Ishikawa (cell line): ENCODE results near the gene KIAA0513.

Experiments used
- CEBPB ChIP-seq: IDR thresholded peaks from 2 replicates; pipeline ENCODE4 v1.6.1; 2012
- CREB1 ChIP-seq: IDR thresholded peaks from 2 replicates; pipeline ENCODE4 v1.6.1; 2012; ENCODE audit warnings: low read depth
- EGR1 ChIP-seq: IDR thresholded peaks from 2 replicates; pipeline ENCODE4 v1.6.1; 2012
- EP300 ChIP-seq: IDR thresholded peaks from 2 replicates; pipeline ENCODE4 v1.6.1; 2012; ENCODE audit warnings: borderline replicate concordance
- FOXM1 ChIP-seq: IDR thresholded peaks from 2 replicates; pipeline ENCODE4 v1.6.1; 2012; ENCODE audit warnings: low read depth, borderline replicate concordance
- MAX ChIP-seq: IDR thresholded peaks from 2 replicates; pipeline ENCODE4 v1.6.1; 2012
- NFIC ChIP-seq: IDR thresholded peaks from 2 replicates; pipeline ENCODE4 v1.6.1; 2012
- RAD21 ChIP-seq: IDR thresholded peaks from 2 replicates; pipeline ENCODE4 v1.6.1; 2012; ENCODE audit warnings: low read depth
- REST ChIP-seq: IDR thresholded peaks from 2 replicates; pipeline ENCODE4 v1.6.1; 2012; ENCODE audit warnings: low read depth, mild to moderate bottlenecking
- TAF1 ChIP-seq: IDR thresholded peaks from 2 replicates; pipeline ENCODE4 v1.6.1; 2012; ENCODE audit warnings: low read depth, mild to moderate bottlenecking
- TCF12 ChIP-seq: IDR thresholded peaks from 2 replicates; pipeline ENCODE4 v1.6.1; 2012; ENCODE audit warnings: low read depth
- TEAD4 ChIP-seq: IDR thresholded peaks from 2 replicates; pipeline ENCODE4 v1.6.1; 2012
- USF1 ChIP-seq: IDR thresholded peaks from 2 replicates; pipeline ENCODE4 v1.6.1; 2012
- YY1 ChIP-seq: IDR thresholded peaks from 2 replicates; pipeline ENCODE4 v1.6.1; 2012; ENCODE audit warnings: low read depth
- ZBTB7A ChIP-seq: IDR thresholded peaks from 2 replicates; pipeline ENCODE4 v1.6.1; 2012; ENCODE audit warnings: low read depth

Gene KIAA0513

GRCh38 chr16:85136213-85136701 is 108.7 kb downstream of the KIAA0513 start:
- no peak for TF ChIP-seq USF1
- no peak for TF ChIP-seq ZBTB7A
- TF ChIP-seq FOXM1 = no peak
- no peak for TF ChIP-seq TCF12
- TF ChIP-seq REST = no peak
- TF ChIP-seq MAX = no peak
- no peak for TF ChIP-seq YY1
- no peak for TF ChIP-seq EGR1
- TF ChIP-seq TEAD4 = no peak
- TF ChIP-seq TAF1 = no peak
- TF ChIP-seq NFIC = no peak
- no peak for TF ChIP-seq CEBPB
- no peak for TF ChIP-seq RAD21
- no peak for TF ChIP-seq CREB1
- no peak for TF ChIP-seq EP300

GRCh38 chr16:85136702-85137322 is 109.2 kb downstream of the KIAA0513 start:
- TF ChIP-seq RAD21 (0 out of 2 replicates have a peak, but pooled peaks have one; percentile 3), REST (no peak), EGR1 (no peak), NFIC (peak; percentile 65; the same call in 1 of the 2 replicates), EP300 (peak; percentile 90), TEAD4 (peak; percentile 25; the same call in 1 of the 2 replicates), TAF1 (no peak), CREB1 (no peak), MAX (peak; percentile 85), TCF12 (no peak; the same call in 1 of the 2 replicates), CEBPB (no peak), USF1 (peak; percentile 92), YY1 (peak; percentile 6; the same call in 1 of the 2 replicates), FOXM1 (peak; percentile 62; the same call in 1 of the 2 replicates), ZBTB7A (no peak)

GRCh38 chr16:85137323-85138072 is 109.9 kb downstream of the KIAA0513 start:
- TF ChIP-seq TCF12 (peak; percentile 95), ZBTB7A (peak; percentile 74; the same call in 1 of the 2 replicates), EGR1 (0 out of 2 replicates have a peak, but pooled peaks have one; percentile 22), RAD21 (no peak), CREB1 (no peak), MAX (no peak; the same call in none of the 2 replicates), YY1 (no peak), USF1 (peak; percentile 94), FOXM1 (0 out of 2 replicates have a peak, but pooled peaks have one; percentile 24), EP300 (peak; percentile 78), TAF1 (peak; percentile 50; the same call in 1 of the 2 replicates), CEBPB (peak; percentile 81), TEAD4 (no peak), REST (no peak), NFIC (peak; percentile 72)
